ENCODE measurements around the gene NCAPD2. TPM values are rescaled to one million over a fixed set of nuclear protein-coding genes. Genes with fewer than 3 reads are reported as not detected.

The NCAPD2 gene
- total RNA-seq, 1 experiment from 2014 or later = 114 TPM

GRCh38 chr12:6463216-6463615, 30.7 kb upstream of the NCAPD2 start:
- Histone ChIP-seq H2AFZ (ENCODE audit: low read length) (no peak overlapping the region), H3K27ac (ENCODE audit: insufficient read length, low read depth, low read length) (no peak overlapping the region), H3K79me2 (ENCODE audit: insufficient read depth, low read length) (no peaks in the 10 kb centered on the region), H4K20me1 (ENCODE audit: control insufficient read depth, insufficient read depth, insufficient read length) (no peaks in the 10 kb centered on the region), H3K23ac (ENCODE audit: insufficient read length, low read depth, low read length) (no peak overlapping the region), H3K23me2 (ENCODE audit: insufficient read length, low read depth, low read length, poor library complexity, severe bottlenecking) (no peaks in the 10 kb centered on the region), H4K5ac (ENCODE audit: insufficient read length, low read depth, low read length) (no peak overlapping the region), H3K27me3 (ENCODE audit: insufficient read depth, low read length) (no peaks in the 10 kb centered on the region), H3K4me2 (ENCODE audit: insufficient read depth, insufficient read length, low read length) (no peak overlapping the region), H3K9ac (ENCODE audit: extremely low read depth, insufficient read length, low read length) (no peak overlapping the region), H3K4ac (ENCODE audit: low read depth, low read length) (no peak overlapping the region), H2BK12ac (ENCODE audit: insufficient read length, low read depth, low read length) (no peak overlapping the region), H4K8ac (replicated peaks; ENCODE audit: insufficient read length, low read depth, low read length) (no peak overlapping the region), H2AK5ac (ENCODE audit: insufficient read length, low read length) (no peak overlapping the region), H2BK20ac (ENCODE audit: low read depth, low read length, poor library complexity, severe bottlenecking) (no peak overlapping the region), H3K4me1 (ENCODE audit: insufficient read depth, low read length) (no peaks in the 10 kb centered on the region), H3K79me1 (ENCODE audit: insufficient read depth, low read depth, low read length, poor library complexity, severe bottlenecking) (no peaks in the 10 kb centered on the region), H2BK120ac (ENCODE audit: low read depth, low read length, poor library complexity, severe bottlenecking) (no peak overlapping the region), H3T11ph (ENCODE audit: low read length) (no peak overlapping the region), H3K56ac (ENCODE audit: insufficient read length, low read depth, low read length) (no peak overlapping the region), H2BK15ac (ENCODE audit: low read depth, low read length) (no peak overlapping the region), H3K9me3 (ENCODE audit: control insufficient read depth, low read depth, low read length) (no peaks in the 10 kb centered on the region), H4K91ac (ENCODE audit: insufficient read length, low read depth, low read length) (no peak overlapping the region), H3K14ac (ENCODE audit: insufficient read depth, low read length) (no peak overlapping the region), H2BK5ac (ENCODE audit: insufficient read length, low read length) (no peak overlapping the region), H3K18ac (ENCODE audit: insufficient read length, low read depth, low read length) (no peak overlapping the region)
- H3K27me3 Mint-ChIP-seq (ENCODE audit: low read depth) = no peaks in the 10 kb centered on the region
- peaks cover 0 to 14% of the 10 kb centered on the region in 2 experiments for H3K4me1 Mint-ChIP-seq
- DNase-seq = no peak
- TF ChIP-seq CTCF (conservative IDR thresholded peaks at IDR 0.05) = no peak
- no peaks in the 10 kb centered on the region for H3K9me3 Mint-ChIP-seq
- no CpG with 5 or more reads among the region's 7 CpGs for WGBS (ENCODE audit: extremely low coverage, insufficient read length, low lambda C conversion rate)
- no peak overlapping the region for H3K27ac Mint-ChIP-seq
- H3K36me3 Mint-ChIP-seq (ENCODE audit: insufficient read depth in 1 of 3, low read depth in 3 of 3) = peaks cover 33 to 80% (median 63%) of the 10 kb centered on the region in 3 experiments
- no peak overlapping the region for H3K4me3 Mint-ChIP-seq

Data from H9 (cell line).